Stimulated activated CD4-positive, alpha-beta T cell treated with anti-CD3 and anti-CD28 coated beads, TNF-alpha, amount 100 ng/mL, for 24 hours (primary cell): Measurements from ENCODE around the gene LRRFIP1.
"Not testable (repeated sequence)": the region's sequence is repeated elsewhere in the genome, so short reads cannot be mapped to it uniquely, and the experiment has no call there.

Experiments
- DNase-seq, 3 experiments: peaks; one replicate each; pipeline ENCODE4 v3.0.0-alpha.2; 2020; ENCODE audit warnings: low read depth in 3 of 3

LRRFIP1 gene

GRCh38 chr2:237744613-237745249 lies 117.3 kb downstream of the LRRFIP1 start:
- peak; percentile 62 to 74 (median 68) for DNase-seq

- DNase-seq = no peak
Measured at GRCh38 chr2:237745250-237745613, 117.8 kb downstream of the LRRFIP1 start.

- no peak for DNase-seq
Measured at GRCh38 chr2:237746302-237747080, 119.1 kb downstream of the LRRFIP1 start.

GRCh38 chr2:237747189-237747588 lies 119.8 kb downstream of the LRRFIP1 start:
- no peak for DNase-seq

GRCh38 chr2:237749002-237749401 lies 121.6 kb downstream of the LRRFIP1 start:
- DNase-seq = no peak

GRCh38 chr2:237749961-237750360 lies 122.6 kb downstream of the LRRFIP1 start:
- no peak for DNase-seq

- DNase-seq = not testable (repeated sequence)
Measured at GRCh38 chr2:237750441-237750840, 123.1 kb downstream of the LRRFIP1 start.

- DNase-seq = peak in 1 of 3 experiments; percentile 31
Measured at GRCh38 chr2:237752761-237753165, 125.4 kb downstream of the LRRFIP1 start.

GRCh38 chr2:237754182-237754581 lies 126.8 kb downstream of the LRRFIP1 start:
- no peak for DNase-seq

GRCh38 chr2:237754626-237755248 lies 127.3 kb downstream of the LRRFIP1 start:
- no peak for DNase-seq

GRCh38 chr2:237757616-237758015 lies 130.2 kb downstream of the LRRFIP1 start:
- DNase-seq = no peak

GRCh38 chr2:237758185-237758584 lies 130.8 kb downstream of the LRRFIP1 start:
- DNase-seq = no peak

- no peak for DNase-seq
Measured at GRCh38 chr2:237759176-237759575, 131.8 kb downstream of the LRRFIP1 start.

- DNase-seq = no peak
Measured at GRCh38 chr2:237760506-237761502, 133.4 kb downstream of the LRRFIP1 start.

GRCh38 chr2:237762291-237763182 lies 135.2 kb downstream of the LRRFIP1 start:
- DNase-seq = not testable (repeated sequence)

- no peak for DNase-seq
Measured at GRCh38 chr2:237763812-237764211, 136.4 kb downstream of the LRRFIP1 start.

GRCh38 chr2:237765122-237765521 lies 137.7 kb downstream of the LRRFIP1 start:
- DNase-seq = not testable (repeated sequence)

GRCh38 chr2:237765875-237766274 lies 138.5 kb downstream of the LRRFIP1 start:
- DNase-seq = no peak

GRCh38 chr2:237766340-237766739 lies 139.0 kb downstream of the LRRFIP1 start:
- no peak for DNase-seq

- DNase-seq = no peak
Measured at GRCh38 chr2:237772513-237772912, 145.1 kb downstream of the LRRFIP1 start.

GRCh38 chr2:237773826-237774225 lies 146.4 kb downstream of the LRRFIP1 start:
- no peak for DNase-seq
